CD4-positive, alpha-beta T cell treated with Interferon gamma for 1 hour (primary cell): ENCODE results near the gene CAPN7.

Experiments used
- DNase-seq: peaks from one replicate; pipeline ENCODE4 v3.0.0-alpha.2; 2020

CAPN7 gene

DNA sequence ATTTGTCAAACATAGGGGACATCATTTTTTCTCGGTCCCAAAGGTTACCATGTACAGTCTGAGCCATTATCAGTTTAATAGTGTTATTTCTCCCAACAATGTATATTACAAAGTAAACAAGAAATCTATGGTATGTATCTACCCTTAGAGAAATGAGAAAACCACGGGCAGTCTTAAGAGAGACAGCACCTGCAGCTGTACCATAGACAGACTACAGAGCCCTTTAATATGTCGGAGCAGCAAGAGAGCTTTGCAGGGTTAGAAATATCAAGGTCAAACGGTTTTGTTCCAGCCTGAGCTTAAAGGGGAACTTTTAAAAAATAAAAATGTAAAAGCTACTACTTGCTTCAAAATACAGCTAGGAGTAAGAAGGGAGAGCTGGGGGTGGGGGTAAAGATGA, 73.2 kb downstream of the CAPN7 start:
- DNase-seq: no peak

DNA sequence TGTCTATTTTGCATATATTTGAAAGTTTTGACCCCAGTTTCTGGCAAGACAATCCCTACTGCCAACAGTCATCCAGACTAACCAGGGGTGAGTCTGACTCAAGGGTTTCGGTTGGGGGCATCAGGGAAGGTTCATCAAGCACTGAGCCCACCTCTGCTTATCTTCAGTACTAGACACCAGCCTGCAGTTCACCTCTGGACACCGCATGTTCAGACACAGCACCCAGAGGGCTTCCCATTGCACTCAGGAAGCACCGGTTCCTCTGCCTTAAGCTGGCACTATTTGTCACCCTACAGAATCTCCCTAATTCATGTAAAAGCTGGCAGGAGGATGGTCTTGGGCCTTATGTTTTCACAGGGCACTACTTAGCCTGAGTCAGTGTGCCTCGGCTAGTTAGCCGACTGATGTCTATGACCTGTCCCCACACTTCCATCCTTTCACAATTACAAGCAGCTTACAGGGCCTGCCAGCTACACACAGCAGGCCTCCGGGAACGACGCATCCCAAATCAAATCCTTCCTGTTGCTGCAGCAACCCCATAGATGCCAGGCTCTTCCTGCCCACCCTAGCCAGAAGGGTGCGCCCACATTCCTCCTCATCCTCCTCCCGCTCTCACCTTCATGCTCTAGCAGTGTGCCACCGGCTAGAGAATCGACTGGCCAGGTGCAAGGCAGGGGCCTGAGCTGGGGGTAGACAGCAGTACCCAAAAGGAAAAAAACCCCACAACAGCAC, 73.8 kb downstream of the CAPN7 start:
- no peak for DNase-seq

DNA sequence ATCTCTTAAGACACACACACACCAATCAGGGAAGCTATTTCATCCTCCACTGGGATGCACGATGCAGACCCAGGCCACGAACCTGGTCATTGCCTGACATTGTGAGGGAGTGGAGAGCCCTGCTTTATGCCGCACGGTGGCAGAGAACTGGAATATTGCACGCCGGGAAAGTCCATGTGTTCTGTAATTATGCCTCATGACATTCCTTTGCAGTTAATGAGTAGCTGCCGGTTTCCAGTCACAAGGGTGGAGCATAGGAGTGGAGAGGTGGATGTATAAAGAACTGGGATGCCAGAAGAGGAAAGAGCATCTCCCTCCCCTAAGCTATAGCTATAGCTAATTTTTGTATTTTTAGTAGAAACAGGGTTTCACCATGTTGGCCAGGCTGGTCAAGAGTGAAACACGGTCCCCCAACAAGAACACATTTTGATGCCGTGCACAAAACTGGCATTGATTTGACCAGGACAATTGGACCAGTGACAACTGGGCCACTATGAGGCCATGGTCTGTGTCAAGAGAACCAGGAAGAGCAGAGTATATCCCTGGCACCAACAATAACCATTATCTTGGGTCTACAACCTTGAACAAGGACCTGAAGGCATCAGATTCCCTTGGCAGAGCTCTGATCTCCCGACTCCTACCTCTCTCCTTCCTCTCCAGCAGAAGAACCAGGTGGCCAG, 74.9 kb downstream of the CAPN7 start:
- DNase-seq: no peak

DNA sequence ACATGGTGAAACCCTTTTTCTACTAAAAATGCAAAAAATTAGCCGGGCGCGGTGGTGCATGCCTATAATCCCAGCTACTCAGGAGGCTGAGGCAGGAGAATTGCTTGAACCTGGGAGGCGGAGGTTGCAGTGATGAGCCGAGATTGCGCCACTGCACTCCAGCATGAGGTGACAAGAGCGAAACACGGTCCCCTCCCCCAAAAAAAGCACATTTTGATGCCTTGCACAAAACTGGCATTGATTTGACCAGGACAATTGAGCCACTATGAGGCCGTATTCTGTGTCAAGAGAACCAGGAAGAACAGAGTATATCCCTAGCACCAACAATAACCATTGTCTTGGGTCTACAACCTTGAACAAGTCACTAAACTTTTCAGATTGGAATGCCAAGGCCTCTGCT, 75.8 kb downstream of the CAPN7 start:
- no peak for DNase-seq

DNA sequence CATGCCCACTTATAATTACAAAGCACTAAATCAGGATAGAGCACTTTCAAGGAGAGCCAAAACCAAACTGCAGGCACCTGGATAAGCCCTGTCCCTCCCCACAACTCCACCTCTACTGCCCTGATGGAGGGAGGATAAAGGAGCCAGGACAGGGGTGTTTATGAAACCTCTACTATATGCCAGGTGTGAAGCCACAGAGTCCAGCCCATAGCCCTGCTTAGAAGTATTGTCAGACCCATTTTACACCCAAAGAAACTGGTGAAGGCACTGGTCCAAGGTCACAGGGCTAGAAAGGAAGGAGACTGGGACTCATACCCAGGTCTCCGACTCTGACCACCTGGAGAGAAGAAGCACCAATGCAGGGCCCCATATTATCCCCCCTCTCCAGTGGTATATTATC, 77.7 kb downstream of the CAPN7 start:
- no peak for DNase-seq

DNA sequence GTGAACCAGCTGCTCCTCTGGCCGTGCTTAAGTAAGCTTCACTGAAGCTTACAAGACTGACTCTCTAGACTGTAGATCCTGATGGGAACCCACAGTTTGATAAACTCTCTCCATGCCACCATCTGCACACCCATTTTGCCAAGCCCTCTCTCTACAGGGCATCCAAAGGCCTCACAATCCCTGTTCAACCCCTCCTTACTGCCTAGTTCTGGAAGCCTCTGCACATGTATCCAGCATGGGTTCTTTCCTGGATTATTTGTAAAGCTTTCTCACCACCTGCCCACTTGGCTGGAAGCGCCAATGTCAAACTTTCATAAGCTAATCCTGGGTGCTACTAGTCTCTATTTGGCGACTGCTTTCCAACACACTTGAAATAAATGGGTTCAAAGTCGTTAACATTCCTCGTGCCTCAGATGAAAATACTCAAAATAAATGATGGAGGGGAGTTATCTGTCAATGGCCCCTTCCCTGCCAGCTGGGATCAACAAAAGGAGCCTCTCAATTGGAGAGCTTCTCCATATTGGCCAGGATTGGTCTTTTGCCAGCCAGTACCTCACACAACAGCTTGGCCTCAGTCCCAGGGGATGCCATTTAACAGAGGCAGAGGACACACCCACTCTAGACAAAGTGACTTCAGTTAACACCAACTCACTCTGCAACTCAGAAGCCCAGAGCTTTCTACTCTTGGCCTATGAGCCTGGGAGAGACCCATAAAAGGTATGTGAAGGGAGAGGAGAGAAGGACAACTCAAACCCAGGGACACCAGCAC, 78.3 kb downstream of the CAPN7 start:
- DNase-seq: no peak

DNA sequence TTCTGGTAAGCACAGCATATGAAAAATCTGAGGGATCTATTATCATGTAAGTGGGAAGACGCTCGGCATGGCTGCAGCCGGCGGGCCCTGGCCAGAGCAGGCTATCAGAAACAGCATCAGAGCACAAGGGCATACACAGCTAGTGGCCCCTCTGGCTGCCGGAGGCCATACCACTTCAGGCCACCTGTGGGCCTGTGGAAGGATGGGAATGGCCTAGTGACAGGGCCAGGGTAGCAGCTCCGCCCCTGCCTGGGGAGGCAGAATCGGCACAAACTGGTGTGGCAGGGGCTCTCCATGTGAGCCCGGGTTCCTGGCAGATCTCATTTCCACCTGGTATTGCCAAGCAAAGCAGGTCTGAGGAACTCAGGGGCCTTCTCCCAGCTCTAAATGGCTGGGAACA, 80.0 kb downstream of the CAPN7 start:
- DNase-seq: no peak

DNA sequence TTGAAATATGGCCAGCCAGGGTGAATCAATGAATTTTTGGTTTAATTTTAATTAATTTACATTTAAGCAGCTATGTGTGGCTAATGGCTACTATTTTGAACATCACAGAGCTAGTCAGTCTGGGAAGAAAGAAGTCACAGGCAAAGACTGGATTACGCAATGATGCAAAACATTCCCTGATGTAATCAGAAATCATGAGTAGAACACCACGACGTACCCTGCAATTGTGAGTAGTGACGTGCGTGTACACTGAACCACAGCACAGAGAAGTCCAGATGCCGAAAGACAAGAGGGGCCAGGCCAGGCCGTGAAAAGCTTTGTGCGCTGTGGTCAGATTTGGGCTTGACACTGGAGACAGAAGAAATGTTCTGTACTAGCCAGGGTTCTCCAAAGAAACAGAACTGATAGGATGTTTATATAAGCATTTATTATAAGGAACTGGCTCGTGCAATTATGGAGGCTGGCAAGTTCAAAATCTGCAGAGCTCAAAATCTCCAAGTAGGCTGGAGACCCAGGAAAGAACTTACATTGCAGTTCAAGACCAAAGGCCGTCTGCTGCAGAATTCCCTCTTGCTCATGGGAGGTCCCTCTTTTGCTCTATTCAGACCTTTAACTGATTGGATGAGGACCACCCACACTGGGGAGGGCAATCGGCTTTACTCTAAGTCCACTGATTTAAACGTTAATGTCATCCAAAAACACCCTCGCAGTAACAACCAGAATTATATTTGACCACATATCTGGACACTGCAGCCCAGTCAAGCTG, 81.7 kb downstream of the CAPN7 start:
- DNase-seq: peak; percentile 66

DNA sequence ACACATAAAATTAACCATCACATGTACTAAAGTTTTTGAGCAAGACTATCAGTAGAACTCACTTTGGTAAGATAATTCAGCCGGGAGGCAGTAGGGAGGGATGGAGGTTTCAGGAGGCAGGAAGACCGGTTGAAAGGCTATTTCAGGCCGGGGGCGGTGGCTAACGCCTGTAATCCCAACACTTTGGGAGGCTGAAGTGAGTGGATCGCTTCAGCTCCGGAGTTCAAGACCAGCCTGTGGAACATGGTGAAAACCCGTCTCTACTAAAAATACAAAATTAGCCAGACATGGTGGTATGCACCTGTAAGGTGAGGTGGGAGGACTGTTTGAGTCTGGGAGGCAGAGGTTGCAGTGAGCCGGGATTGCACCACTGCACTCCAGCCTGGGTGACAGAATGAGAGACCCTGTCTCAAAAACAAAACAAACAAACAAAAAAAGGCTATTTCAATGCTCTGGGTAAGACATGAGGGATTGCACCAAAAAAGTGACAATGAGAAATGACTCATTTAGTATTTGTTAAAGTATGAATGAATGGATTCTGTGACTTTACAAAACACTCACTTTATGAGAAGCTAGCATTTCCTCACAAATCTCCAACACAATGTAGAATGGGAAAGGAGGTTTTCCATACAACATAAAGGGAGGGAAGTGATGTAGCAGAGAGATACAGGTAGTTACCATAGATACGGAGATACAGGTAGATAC, 82.4 kb downstream of the CAPN7 start:
- DNase-seq: no peak

DNA sequence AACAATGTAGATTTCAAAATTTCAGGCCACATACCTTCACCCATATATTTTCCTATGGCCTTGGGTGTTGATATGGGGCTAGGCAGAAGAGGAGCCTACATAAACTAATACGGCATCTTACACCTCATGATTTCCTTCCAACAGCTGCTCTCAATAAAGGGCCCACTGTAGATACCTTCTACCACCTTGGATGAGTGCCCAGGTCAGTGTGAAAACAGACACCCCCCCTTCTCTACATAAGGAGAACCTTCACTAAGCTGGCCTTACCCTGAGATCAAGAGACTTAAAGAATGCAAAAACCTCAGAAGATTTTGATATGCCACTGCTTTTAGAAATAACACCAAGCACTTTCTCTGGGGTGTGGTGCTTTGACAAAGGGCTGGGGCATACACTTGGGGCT, 83.6 kb downstream of the CAPN7 start:
- DNase-seq: no peak

DNA sequence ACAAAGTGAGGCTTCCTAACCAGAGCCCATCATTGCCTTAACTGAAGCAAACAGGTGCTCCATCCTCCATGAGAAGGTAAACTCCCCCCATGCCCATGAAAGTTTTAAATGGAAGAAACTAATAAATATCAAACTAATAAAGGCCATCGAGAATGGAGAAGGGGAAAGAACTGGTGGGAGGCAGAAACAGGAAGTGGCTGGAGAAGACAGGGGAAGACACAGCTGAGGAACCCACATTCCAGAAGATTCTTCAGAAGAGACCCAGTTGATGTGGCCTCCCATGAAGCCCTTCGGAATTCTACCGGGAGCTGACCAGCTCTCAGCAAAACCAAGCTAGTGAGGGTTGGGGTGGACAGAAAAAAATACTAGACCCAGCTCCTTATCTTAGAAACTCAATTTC, 84.7 kb downstream of the CAPN7 start:
- DNase-seq: no peak

DNA sequence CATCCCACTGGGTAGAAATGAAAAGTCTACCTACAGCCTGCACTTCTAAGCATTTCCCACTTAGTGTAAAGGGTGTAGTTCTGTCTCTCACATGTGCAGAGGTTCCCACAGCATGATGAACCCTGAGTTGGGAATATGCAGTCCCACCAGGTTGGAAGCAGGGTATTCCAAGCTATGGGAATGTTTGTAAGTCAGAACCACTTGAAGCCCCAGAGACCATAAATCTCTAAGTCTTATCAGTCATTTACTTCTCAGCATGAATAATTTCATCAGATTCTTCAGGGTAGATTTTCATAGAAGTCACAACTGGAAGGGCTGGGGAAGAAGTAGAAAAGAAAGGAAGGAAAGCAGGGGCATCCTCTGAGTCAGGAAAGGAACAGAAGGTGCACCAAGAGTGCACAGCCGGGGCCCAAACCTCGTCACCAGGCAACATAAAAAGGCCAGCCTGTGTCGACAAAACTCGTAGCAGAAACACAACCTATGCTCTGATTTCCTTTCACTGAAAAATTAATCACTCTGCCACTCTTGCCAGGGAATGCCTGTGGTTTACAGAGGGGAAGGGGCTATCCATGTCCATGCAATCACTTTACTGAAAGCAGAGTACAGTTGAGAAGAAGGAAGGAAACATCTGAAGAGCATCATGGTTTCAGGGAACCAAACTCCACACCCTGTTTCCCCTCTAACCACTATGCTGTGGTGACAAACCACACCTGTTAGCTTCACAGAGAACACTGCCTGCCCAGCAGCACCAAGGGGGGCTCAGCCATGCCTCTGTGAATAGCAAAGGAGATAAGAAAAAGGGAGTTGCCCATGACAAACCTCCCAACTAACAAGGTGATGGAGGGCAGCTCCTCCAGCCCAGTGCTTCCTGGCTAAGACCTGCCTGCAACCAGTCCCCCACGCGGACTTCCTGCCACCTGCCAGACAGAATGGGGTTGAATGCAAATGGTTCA, 85.8 kb downstream of the CAPN7 start:
- DNase-seq: peak; percentile 69

DNA sequence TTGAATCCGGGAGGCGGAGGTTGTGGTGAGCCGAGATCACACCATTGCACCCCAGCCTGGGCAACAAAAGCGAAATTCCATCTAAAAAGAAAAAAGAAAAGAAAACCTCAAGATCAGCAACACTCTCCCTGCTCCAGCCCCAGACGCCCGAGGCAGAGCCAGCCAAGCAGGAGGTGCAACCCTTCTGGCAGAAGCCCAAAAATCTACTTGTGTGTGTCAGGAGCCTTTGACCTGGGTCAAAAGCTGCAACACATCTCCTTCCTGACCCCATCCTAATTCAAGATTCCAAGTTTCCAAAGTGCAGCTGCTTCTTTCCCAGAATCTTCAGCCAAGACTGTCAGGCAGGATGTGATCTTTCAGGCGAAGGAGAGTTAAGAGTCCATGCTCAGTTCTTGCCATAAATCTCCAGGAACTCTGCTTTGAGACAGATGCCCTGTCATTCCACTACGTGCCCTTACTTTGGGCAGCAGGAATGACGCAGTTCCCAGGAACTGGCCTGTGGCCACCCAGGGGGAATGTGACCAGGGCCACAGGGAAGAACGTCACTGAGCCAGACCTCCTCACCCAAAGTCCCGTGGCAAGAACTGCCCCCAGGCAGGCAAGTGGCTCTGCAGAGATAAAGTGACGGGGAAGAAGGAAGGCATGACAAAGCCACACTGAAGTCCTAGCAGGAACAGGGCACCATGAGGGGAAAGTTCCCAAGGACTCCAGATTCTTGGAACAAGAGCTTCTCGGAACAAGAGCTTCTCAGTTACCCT, 86.9 kb downstream of the CAPN7 start:
- DNase-seq: no peak

DNA sequence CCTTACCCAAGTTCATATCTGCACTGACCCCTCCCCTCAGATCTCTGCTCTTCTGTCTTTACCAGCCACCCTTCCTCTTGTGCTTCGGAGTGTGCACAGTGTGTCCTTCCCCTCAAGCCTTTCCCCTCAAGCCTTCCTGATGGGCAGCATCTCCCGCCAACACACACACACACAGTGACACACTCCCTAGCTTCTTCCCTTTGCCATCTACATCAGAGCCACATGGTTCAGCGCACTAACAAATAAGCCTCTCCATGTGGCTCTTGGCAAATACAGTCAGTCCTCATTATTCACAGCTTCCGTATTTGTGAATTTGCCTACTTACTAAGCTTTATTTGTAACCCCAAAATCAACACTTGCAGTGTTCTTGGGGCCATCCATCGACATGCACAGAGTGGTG, 88.9 kb downstream of the CAPN7 start:
- DNase-seq: peak; percentile 65

DNA sequence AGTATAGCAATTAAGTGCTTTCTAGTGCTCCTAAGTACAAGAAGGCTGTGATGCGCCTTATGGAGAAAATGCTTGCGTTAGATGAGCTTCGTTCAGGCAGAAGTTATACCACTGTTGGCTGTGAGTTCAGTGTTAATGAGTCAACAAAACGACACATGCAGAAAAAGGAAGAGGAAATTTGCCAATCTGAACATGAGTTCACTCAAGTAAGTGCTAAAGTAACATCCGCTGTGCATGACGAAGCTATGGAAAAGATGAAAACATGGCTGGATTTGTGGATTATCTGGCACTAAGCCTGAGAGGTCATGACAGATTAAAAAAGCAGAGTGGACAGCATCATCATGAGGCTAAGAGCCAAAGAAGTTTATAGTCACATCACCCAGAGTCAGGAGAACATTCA, 89.5 kb downstream of the CAPN7 start:
- DNase-seq: no peak

DNA sequence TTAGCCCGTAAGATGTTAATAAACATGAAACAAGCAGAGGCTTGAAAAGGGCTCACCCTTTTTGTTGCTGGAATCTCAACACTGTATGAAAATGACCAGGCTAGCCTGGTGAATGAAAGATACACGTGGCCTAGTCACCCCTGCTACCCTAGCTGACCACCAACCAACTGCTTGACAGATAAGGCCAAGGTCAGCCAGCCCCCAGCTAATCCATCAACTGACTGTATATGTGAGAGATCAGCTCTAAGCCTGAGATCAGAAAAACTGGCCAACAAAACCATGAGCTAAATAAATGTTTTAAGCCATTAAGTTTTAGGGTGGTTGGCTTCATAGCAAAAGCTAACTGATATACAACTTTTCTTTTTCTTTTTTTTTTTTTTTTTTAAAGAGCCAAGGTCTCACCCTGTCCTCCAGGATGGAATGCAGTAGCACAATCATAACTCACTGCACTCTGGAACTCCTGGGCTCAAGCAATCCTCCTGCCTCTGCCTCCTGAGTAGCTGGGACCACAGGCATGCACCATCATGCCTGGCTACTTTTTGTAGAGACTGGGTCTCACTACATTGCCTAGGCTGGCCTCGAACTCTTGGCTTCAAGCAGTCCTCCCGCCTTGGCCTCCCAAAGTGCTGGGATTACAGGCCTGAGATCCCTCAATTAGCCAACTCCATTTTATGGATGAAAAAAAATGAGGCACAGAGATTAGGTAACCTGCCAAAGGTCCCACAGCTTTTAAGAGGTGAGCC, 91.7 kb downstream of the CAPN7 start:
- DNase-seq: no peak

DNA sequence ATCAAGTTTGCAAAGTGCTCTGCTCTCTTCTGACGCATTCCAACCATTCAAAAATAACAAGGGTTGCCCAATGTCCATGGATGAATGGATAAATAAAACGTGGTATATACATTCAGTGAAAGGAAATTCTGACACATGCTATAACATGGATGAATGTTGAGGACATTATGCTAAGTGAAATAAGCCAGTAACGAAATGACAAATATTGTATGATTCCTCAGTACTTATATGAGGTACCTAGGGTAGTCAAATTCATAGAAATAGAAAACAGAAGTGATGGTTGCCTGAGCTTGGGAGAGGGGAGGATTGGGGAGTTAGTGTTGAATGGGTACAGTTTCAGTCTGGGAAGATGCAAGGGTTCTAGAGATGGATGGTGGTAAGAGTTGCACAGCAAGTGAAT, 92.5 kb downstream of the CAPN7 start:
- no peak for DNase-seq

DNA sequence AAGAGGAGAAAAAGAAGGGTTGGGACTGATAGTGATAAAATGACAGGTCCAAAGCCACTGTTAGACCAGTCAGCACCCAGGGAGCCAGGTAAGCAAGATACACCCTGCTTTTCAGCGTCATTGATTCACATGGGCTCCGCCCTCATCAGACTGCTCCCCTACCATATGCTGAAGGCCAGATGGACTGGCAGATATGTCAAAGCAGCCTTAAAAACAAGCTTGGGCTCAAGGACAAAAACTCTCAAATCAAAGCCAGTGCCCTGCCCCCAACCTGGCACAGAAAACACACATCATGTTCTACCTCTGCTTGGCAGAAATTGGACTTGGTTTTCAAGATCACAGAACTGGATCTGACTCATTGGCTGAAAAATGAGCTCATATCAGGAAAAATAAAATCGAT, 93.0 kb downstream of the CAPN7 start:
- DNase-seq: no peak

DNA sequence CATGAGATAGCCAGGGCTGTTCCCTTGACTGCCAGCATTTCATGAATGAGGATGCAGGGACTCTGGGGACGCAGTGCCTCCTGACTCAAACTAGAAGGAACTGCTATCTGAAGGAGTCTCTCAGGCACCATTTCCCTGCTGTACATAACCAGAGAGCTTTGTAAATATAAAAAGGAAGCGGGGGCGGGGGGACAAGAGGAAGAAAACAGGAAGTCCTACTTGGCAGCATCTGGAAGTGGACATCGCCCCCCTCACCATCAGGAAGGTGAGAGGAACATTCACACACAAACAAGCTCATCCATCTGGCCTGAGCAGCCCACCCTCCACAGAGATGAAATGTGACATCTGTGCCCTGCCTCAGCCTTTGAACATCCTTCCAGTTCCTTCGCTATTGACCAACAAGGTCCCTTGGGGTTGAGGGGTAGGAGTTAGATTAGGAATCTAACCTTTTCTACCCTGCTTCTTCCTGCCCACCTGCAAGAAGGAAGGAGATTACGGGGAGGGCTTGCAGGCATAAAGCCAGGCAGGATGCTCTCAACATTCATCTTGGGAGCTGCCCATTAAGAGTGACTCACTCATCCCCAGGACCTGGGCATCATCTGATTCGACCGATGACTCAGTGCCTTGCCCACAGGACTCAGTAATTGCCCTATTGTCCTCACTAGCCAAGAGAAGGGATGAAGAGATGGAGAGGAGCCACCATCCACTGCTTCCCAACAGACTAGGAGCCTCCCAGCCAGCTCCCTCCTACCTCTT, 94.5 kb downstream of the CAPN7 start:
- peak; percentile 60 for DNase-seq
